ENCODE data around the gene CARNS1. TPM values are rescaled to one million over a fixed set of nuclear protein-coding genes. Genes with fewer than 3 reads are reported as not detected.
A peak's percentile ranks its signal among the peaks of the same experiment; 100 is the strongest.

CARNS1 gene
- total and polyA plus RNA-seq, 9 of the 15 experiments (the other 6 are each of a cell fraction or from before 2014, with no cell fraction given): 0.01 to 0.18 (median 0.06) TPM; not detected in 3

DNA sequence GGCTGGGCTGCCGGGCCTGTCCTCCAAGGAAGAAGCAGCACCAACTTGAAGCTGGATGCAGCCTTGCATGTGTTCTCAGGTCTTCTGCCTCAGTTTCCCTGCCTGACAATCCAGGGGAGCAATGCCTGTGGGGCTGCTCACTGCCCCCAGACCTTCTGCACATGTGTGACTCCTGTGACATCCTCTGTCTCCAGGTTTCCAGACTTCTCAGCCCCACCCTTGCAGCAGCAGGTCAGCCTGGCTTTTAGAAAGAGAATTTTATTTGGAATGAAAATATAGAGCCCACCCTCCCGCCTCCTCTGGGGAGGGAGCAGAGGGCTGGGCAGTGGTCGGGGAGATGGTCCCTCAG, 22.3 kb downstream of the CARNS1 start:
- Histone ChIP-seq H4K20me1 (replicated peaks; ENCODE audit: control insufficient read depth, insufficient read depth, low read length) (no peaks in the 10 kb centered on the region), H3K9me1 (ENCODE audit: control insufficient read depth, insufficient read depth, low read length) (peaks cover 4% of the 10 kb centered on the region), H3K4me3 (no peak overlapping the region), H3K36me3 (ENCODE audit: control insufficient read depth, insufficient read depth, low read length) (peaks cover 85% of the 10 kb centered on the region; the same call in 2 of the 3 replicates), H3K27me3 (ENCODE audit: control insufficient read depth in 2 of 2, insufficient read depth in 2 of 2, low read length in 2 of 2) (no peaks in the 10 kb centered on the region), H3K4me2 (ENCODE audit: insufficient read depth, low read length) (no peak overlapping the region), H3K79me2 (ENCODE audit: control insufficient read depth, insufficient read depth, low read length) (no peaks in the 10 kb centered on the region; the same call in 1 of the 3 replicates), H3K9me3 (replicated peaks; ENCODE audit: control insufficient read depth, insufficient read depth, low read depth, low read length) (no peaks in the 10 kb centered on the region), H3K9ac (ENCODE audit: insufficient read depth in 1 of 2, low read depth in 2 of 2, low read length in 2 of 2) (peak overlapping the region in 1 of 2 experiments; percentile 81; a peak in 2 of 4 replicates), H3K4me1 (replicated peaks in 1 of 2; ENCODE audit: control insufficient read depth in 2 of 2, insufficient read depth in 2 of 2, low read length in 2 of 2) (peaks cover 16 to 94% of the 10 kb centered on the region in 2 experiments), H2AFZ (ENCODE audit: low read depth, low read length) (no peak overlapping the region), H3K27ac (ENCODE audit: extremely low read depth, low read depth, low read length) (peak overlapping the region; percentile 86; the same call in 1 of the 3 replicates)
- ChIA-PET POLR2A (interaction anchor here (0.8 to 3.0 kb wide), 7 partner anchors 8 to 51 kb away, joined by 3 to 21 read pairs (median 3); partner anchors contain the start of gene RPS6KB2), CTCF (ENCODE audit: low intra/inter-chr PET ratio) (no interaction called here)
- BruUV-seq (replicated peaks): no TSS peak
- 84% methylated on average over 3 of the region's 3 CpGs for WGBS (ENCODE audit: insufficient coverage, low coverage, missing lambda C conversion rate)
- TF ChIP-seq PHF21A (IDR thresholded peaks at IDR 0.05; ENCODE audit: borderline replicate concordance, low read depth) (no peak), BCOR (IDR thresholded peaks at IDR 0.05) (peak; percentile 28; the same call in 1 of the 2 replicates), POLR2A (conservative IDR thresholded peaks at IDR 0.05) (0 out of 2 replicates have a peak, but pooled peaks have one; percentile 42), NR2C2 (CRISPR knock-in tag; IDR thresholded peaks at IDR 0.05) (no peak), NR2C2 (tag; IDR thresholded peaks at IDR 0.05) (no peak)
- DNase-seq (ENCODE audit: extremely low read depth in 1 of 4, low spot score in 3 of 4) (no peak), FAIRE-seq (no peak), ATAC-seq (no peak)
- intact Hi-C loops (cut with micrococcal nuclease): no loop called here
- in situ Hi-C loops (cut with MboI): no loop called here

DNA sequence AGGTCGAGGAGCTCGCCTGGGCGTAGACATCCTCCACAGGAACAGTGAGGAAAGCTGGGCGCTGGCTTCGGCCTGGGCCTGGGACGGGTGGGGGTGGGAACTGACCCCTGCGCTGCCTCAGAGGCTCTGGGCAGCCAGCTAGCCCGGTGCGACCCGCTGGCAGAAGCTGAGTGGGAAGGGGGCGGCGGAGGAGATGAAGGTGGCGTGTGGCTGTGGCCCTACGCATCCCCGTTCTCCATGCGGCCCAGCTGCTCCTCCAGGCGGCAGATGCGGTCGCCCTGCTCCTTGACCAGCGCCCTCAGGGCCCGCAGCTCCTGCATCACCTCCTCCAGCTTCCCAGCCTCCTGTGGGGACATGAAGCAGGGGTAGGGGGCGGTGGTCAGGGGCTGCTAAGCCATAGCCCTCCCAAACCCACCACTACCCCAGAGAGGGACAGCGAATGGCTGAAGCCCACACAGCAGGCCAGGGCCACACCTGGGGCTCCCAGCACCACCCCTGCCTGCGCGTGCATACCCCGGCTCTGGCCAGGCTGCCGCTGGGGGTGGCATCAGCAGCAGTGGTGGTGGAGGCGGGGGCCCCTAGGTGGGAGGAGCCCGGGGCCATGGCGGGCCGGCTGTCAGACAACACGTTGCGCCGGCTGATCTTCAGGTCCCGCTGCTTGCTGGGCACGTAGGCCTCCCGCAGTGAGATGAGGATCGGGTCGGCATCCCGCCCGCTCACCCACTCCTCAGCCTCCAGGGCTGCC, 22.9 kb downstream of the CARNS1 start:
- BruUV-seq (replicated peaks): TSS peak; percentile 5
- FAIRE-seq (no peak), DNase-seq (ENCODE audit: extremely low read depth in 1 of 4, low spot score in 3 of 4) (peak in 2 of 4 experiments; percentile 38 to 39), ATAC-seq (no peak)
- no peak overlapping the region for H3K4me2 ChIP-seq (ENCODE audit: insufficient read depth, low read length)
- H3K27me3 ChIP-seq (ENCODE audit: control insufficient read depth in 2 of 2, insufficient read depth in 2 of 2, low read length in 2 of 2): no peaks in the 10 kb centered on the region
- H3K9me3 ChIP-seq (replicated peaks; ENCODE audit: control insufficient read depth, insufficient read depth, low read depth, low read length): no peaks in the 10 kb centered on the region
- intact Hi-C loops (cut with micrococcal nuclease) (no loop called here), in situ Hi-C loops (cut with MboI) (no loop called here)
- no peak overlapping the region for H2AFZ ChIP-seq (ENCODE audit: low read depth, low read length)
- peak overlapping the region; percentile 86; the same call in 1 of the 3 replicates for H3K27ac ChIP-seq (ENCODE audit: extremely low read depth, low read depth, low read length)
- peaks cover 4% of the 10 kb centered on the region for H3K9me1 ChIP-seq (ENCODE audit: control insufficient read depth, insufficient read depth, low read length)
- POLR2A ChIA-PET: interaction anchor here (0.7 to 3.0 kb wide), 10 partner anchors 9 to 104 kb away, joined by 3 to 21 read pairs (median 3); partner anchors contain the start of gene RPS6KB2
- peak overlapping the region in 1 of 2 experiments; percentile 81; a peak in 2 of 4 replicates for H3K9ac ChIP-seq (ENCODE audit: insufficient read depth in 1 of 2, low read depth in 2 of 2, low read length in 2 of 2)
- H3K36me3 ChIP-seq (ENCODE audit: control insufficient read depth, insufficient read depth, low read length): peaks cover 80% of the 10 kb centered on the region; the same call in 2 of the 3 replicates
- H3K4me3 ChIP-seq: no peak overlapping the region
- 76% methylated on average over 23 of the region's 41 CpGs for WGBS (ENCODE audit: insufficient coverage, low coverage, missing lambda C conversion rate)
- no peaks in the 10 kb centered on the region; the same call in 1 of the 3 replicates for H3K79me2 ChIP-seq (ENCODE audit: control insufficient read depth, insufficient read depth, low read length)
- H4K20me1 ChIP-seq (replicated peaks; ENCODE audit: control insufficient read depth, insufficient read depth, low read length): no peaks in the 10 kb centered on the region
- CTCF ChIA-PET (ENCODE audit: low intra/inter-chr PET ratio): no interaction called here
- peaks cover 16 to 93% of the 10 kb centered on the region in 2 experiments for H3K4me1 ChIP-seq (replicated peaks in 1 of 2; ENCODE audit: control insufficient read depth in 2 of 2, insufficient read depth in 2 of 2, low read length in 2 of 2)
- TF ChIP-seq BACH1 (tag; IDR thresholded peaks at IDR 0.05) (no peak), ZNF384 (IDR thresholded peaks at IDR 0.05; ENCODE audit: low read depth, low read length) (no peak), RAD21 (CRISPR knock-in tag; conservative IDR thresholded peaks at IDR 0.05 in 1 of 2, IDR thresholded peaks at IDR 0.05 in 1 of 2) (no peak), MYNN (IDR thresholded peaks at IDR 0.05) (peak; percentile 9; the same call in 1 of the 2 replicates), MYNN (CRISPR knock-in tag; IDR thresholded peaks at IDR 0.05) (no peak), CCNT2 (IDR thresholded peaks at IDR 0.05; ENCODE audit: borderline replicate concordance, extremely low read depth, insufficient read length, low read depth, low read length) (peak; percentile 19)
- TF ChIP-seq, protein P1, sequence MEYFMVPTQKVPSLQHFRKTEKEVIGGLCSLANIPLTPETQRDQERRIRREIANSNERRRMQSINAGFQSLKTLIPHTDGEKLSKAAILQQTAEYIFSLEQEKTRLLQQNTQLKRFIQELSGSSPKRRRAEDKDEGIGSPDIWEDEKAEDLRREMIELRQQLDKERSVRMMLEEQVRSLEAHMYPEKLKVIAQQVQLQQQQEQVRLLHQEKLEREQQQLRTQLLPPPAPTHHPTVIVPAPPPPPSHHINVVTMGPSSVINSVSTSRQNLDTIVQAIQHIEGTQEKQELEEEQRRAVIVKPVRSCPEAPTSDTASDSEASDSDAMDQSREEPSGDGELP (CRISPR knock-in tag; IDR thresholded peaks at IDR 0.05; ENCODE audit: borderline replicate concordance): peak; percentile 24; the same call in 1 of the 2 replicates

Measured in K562 (cell line).